GM19043 (cell line): Measurements from ENCODE around the gene PMPCA.
A peak's percentile ranks its signal among the peaks of the same experiment; 100 is the strongest.
"Not testable (repeated sequence)": the region's sequence is repeated elsewhere in the genome, so short reads cannot be mapped to it uniquely, and the experiment has no call there.

Source experiments
- ATAC-seq: cut with Tn5 transposase; IDR thresholded peaks from one replicate; pipeline ENCODE4 v1.9.1; 2021; ENCODE audit warnings: low read depth; ENCODE audit not compliant: unreplicated experiment

PMPCA gene

DNA sequence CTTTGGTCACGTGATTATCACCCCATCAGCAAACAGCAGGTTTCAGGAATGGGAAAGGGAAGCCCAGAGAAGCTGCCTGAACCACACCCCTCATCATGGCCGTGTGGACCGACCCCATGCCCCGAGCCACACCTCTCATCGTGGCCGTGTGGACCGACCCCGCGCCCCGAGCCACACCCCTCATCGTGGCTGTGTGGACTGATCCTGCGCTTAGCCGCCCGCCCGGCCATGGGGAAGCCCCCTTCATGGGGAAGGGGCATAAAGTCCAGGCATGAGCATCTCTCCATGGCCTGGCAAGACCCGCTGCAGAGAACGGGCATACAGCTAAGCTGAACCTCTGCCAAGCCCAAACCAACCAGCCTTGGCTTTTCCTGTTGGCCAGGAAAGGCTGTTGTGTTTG lies 16.9 kb upstream of the PMPCA start:
- ATAC-seq = no peak

DNA sequence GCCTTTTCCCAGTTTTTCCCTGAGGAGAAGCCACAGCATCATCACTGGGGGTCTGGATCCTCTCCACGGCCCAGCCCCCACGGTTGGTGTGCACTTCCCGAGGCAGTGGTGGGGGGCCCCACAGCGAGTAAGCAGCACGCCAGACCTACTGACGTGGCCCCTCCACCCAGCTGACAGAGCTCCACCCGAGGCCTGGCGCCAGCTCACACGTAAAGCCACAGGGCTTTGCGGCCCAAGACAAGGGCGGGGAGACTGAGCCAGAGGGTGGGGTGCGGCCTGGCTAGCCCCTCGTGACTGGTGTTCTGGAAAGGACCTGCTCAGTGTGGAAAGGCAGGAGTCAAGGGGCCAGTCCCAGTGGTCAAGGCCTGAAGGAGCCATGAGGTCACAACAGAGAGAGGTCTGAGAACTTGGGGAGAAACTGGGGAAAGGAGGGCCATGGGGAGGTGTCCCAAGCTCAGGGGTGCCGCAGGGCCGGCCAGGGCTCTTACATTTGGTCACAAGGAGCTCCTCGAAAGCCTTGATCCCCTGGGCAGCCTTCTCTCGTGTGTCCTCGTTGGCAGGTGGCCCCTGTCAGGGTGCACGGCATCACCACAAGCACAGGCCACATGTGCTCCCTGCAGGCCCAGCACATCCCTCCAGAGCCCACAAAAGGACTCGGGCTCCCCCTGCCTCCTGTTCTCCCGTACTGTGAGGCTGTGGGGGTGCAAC lies 16.0 kb upstream of the PMPCA start:
- no peak for ATAC-seq

DNA sequence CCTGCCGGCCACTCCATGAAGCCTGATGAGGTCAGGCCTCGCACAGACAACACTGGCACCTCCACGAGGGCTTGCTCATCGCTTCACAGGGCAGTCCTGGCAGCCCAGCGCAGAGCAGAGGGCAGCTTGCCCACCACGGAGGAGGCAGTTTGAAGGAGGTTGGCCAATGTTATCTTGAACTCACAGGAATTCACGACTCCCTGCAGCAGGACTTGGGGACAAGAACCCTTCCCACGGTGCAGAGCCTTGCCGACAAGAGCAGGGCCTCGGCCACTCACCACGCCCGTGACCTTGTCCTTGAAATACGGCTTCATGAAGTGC lies 15.5 kb upstream of the PMPCA start:
- ATAC-seq = no peak

GRCh38 chr9:136395345-136396218 lies 14.9 kb upstream of the PMPCA start:
- ATAC-seq = no peak

GRCh38 chr9:136396219-136396515 lies 14.3 kb upstream of the PMPCA start:
- no peak for ATAC-seq

DNA sequence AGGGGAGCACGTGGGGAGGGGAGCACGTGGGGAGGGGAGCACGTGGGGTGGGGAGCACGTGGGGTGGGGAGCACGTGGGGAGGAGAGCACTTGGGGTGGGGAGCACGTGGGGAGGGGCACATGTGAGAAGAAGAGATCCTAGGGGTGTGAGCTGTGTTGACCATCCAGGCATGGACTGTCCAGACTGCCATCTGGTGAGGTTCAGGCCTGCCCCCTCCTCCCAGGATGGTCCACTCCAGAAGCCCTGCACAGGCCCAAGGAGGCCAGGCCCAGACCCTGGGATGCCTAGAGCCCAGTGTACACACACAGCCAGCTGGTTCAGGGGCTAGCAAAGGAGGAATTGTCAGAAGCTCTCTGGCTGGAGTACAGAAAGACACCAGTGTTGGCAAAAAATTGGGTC lies 12.8 kb upstream of the PMPCA start:
- no peak for ATAC-seq

DNA sequence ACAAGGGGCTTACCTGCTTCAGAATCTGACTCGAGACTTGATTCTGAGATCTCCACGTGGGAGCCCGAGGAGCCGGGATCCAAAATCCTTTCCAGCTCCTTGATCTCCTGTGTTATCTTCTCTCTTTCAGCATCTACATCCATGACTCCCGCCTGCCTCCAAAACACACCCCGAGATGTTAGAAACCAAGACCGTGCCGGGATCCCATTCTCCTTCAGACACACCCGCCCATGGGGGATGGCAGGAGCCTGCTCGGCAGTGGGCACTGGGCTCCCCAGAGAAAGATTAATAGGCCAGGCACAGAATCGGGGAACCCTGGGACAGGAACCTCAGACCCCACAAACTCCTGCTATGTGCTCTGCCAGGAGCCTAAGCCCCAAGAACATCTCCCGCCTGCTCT lies 12.2 kb upstream of the PMPCA start:
- no peak for ATAC-seq

DNA sequence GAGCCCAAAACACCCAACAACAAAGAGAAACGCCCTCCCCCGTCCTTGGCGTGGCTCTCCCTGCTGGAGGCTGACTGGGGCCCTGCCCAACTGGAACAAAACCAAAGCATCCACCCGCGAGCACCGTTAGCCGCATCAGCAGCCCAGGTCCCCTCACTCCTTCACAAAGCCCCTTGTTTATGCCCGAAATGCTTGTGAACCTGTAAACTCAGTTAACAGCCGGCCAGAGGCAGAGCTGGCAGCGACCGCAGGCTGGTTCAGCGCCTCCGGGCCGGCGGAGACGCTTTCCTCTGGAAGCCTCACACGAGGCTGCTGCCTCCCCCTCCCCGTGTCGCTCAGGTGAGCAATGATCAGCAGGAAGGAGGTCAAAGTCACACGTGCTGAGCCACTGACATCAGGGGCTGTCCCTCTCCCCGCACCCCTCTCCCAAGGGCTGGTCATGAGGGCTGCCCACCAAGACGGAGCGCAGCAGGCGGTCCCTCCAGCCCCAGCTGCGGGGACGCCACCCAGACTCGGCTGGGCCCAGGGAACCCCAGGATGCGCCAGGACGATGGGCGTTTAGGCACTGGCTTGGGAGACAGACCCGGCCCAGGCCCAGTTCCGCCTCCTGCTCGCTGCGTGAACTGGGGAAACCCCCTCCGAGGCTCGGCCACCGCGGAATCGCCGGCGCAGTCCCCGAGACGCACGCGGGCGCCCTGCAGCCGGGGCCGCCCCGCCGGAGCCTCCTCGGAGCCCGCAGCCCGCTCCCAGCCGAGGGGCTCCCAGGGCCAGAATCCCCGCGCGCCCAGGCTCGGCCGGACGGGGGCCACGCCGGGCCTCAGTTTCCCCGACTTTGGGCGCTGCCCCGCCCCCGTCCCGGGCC lies 11.1 kb upstream of the PMPCA start:
- ATAC-seq = no peak

GRCh38 chr9:136400038-136400834 lies 10.2 kb upstream of the PMPCA start, which contains the start of gene SNAPC4:
SNAPC4 (minus strand) TSS chr9:136400170; CDS start chr9:136398428, 1,742 bp downstream.
- ATAC-seq = peak; percentile 54

- no peak for ATAC-seq
Measured at GRCh38 chr9:136401173-136401922, 9.1 kb upstream of the PMPCA start.

DNA sequence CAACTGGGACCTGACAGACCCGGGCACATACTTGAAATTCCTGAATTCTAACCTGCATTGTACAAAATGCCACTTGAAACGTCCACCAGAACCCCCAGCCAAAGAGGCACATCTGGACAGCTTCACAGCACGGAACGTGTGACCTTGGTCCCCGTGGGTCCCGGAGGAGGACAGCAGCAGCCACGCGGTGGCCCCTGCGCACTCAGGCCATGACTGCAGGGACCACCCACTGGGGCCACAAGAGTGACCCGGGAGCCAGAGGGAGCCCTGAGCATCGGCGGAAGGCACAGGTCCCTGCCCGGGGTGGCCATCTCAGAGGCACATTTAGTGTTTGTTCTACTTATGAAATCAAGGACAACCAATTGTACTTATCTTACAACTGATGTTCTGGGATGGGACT lies 8.4 kb upstream of the PMPCA start:
- no peak for ATAC-seq

- no peak for ATAC-seq
Measured at GRCh38 chr9:136403538-136403914, 6.9 kb upstream of the PMPCA start.

- ATAC-seq = no peak
Measured at GRCh38 chr9:136403915-136404800, 6.3 kb upstream of the PMPCA start.

DNA sequence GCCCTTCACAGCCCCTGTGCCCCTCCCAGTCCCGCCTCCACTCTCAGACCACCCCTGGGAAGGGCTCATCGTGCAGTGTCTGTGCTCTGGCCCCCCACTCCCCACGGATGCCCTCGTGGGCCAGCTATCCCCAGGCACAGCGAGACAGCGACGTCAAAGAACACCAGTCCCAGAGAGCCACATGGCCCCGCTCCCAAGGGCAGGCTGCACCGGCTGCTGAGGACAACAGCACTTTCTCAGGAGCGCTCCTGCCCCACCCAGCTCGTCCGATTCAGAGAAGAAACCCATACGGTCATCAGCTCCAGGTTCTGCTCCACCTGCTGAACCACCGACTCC lies 5.7 kb upstream of the PMPCA start:
- ATAC-seq = no peak

GRCh38 chr9:136405481-136405880 lies 5.0 kb upstream of the PMPCA start:
- ATAC-seq = no peak

- ATAC-seq = not testable (repeated sequence)
Measured at GRCh38 chr9:136405904-136406303, 4.6 kb upstream of the PMPCA start.

DNA sequence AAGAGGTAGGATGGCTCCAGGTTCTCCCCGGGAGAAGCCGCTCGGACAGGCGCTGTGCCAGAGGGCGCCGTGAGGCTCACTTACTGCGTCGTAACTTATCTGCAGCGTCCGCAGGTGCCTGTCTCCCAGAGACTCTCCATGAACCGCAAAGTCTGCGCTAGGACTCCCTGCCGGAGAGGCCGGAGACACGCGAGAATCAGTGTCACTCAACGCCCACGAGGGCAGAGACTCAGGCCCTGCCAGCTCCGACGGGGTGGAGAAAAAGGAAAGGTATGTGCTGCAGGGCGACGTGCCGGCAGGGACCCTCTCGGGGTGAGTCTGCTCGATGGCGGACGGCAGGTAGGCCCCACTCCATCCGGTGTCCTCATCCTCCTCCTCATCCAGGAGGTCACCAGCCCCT lies 3.4 kb upstream of the PMPCA start:
- not testable (repeated sequence) for ATAC-seq

- no peak for ATAC-seq
Measured at GRCh38 chr9:136407911-136408310, 2.5 kb upstream of the PMPCA start.
